H9 (cell line): Measurements from ENCODE around the gene CHPT1. TPM values are rescaled to one million over a fixed set of nuclear protein-coding genes. Genes with fewer than 3 reads are reported as not detected.

Source experiments
- DNase-seq: peaks from one replicate; pipeline ENCODE4 v3.0.0-alpha.2; 2017
- H2AFZ ChIP-seq: one replicate; pipeline ENCODE4 v1.6.1; 2013; ENCODE audit warnings: mild to moderate bottlenecking, low read length, control low read depth, moderate library complexity
- H2AK5ac ChIP-seq: 2 replicates; pipeline ENCODE4 v1.6.1; 2013; ENCODE audit warnings: low read length, control low read depth, mixed read lengths; ENCODE audit not compliant: insufficient read length
- H2BK120ac ChIP-seq: one replicate; pipeline ENCODE4 v1.6.1; 2013; ENCODE audit warnings: low read depth, mild to moderate bottlenecking, low read length, control low read depth, inconsistent platforms; ENCODE audit not compliant: poor library complexity, severe bottlenecking
- H2BK12ac ChIP-seq: 2 replicates; pipeline ENCODE4 v1.6.1; 2013; ENCODE audit warnings: low read length, control low read depth, mixed read lengths, low read depth; ENCODE audit not compliant: insufficient read length
- H2BK15ac ChIP-seq: 2 replicates; pipeline ENCODE4 v1.6.1; 2013; ENCODE audit warnings: low read depth, low read length, control low read depth
- H2BK20ac ChIP-seq: one replicate; pipeline ENCODE4 v1.6.1; 2013; ENCODE audit warnings: low read depth, mild to moderate bottlenecking, low read length, control low read depth, inconsistent platforms; ENCODE audit not compliant: poor library complexity, severe bottlenecking
- H2BK5ac ChIP-seq: 2 replicates; pipeline ENCODE4 v1.6.1; 2013; ENCODE audit warnings: low read length, control low read depth, mixed read lengths; ENCODE audit not compliant: insufficient read length
- H3K14ac ChIP-seq: 2 replicates; pipeline ENCODE4 v1.6.1; 2013; ENCODE audit warnings: low read length, control low read depth; ENCODE audit not compliant: insufficient read depth
- H3K18ac ChIP-seq: 2 replicates; pipeline ENCODE4 v1.6.1; 2013; ENCODE audit warnings: low read depth, mild to moderate bottlenecking, mixed read lengths, low read length, control low read depth; ENCODE audit not compliant: insufficient read length
- H3K23ac ChIP-seq: 2 replicates; pipeline ENCODE4 v1.6.1; 2013; ENCODE audit warnings: low read length, control low read depth, mixed read lengths, low read depth; ENCODE audit not compliant: insufficient read length
- H3K23me2 ChIP-seq: 2 replicates; pipeline ENCODE4 v1.6.1; 2013; ENCODE audit warnings: low read depth, mild to moderate bottlenecking, mixed read lengths, low read length, control low read depth; ENCODE audit not compliant: insufficient read length, poor library complexity, severe bottlenecking
- H3K27ac ChIP-seq: 2 replicates; pipeline ENCODE4 v1.5.1; 2013; ENCODE audit warnings: low read length, control low read depth, mixed read lengths, low read depth; ENCODE audit not compliant: insufficient read length
- H3K27me3 ChIP-seq: 2 replicates; pipeline ENCODE4 v1.6.1; 2013; ENCODE audit warnings: low read length, control low read depth, inconsistent platforms; ENCODE audit not compliant: insufficient read depth
- H3K4ac ChIP-seq: 2 replicates; pipeline ENCODE4 v1.6.1; 2013; ENCODE audit warnings: low read depth, mild to moderate bottlenecking, control low read depth, inconsistent platforms, low read length, moderate library complexity
- H3K4me1 ChIP-seq: 2 replicates; pipeline ENCODE4 v1.6.1; 2013; ENCODE audit warnings: low read length, control low read depth, inconsistent platforms; ENCODE audit not compliant: insufficient read depth
- H3K4me2 ChIP-seq: 2 replicates; pipeline ENCODE4 v1.6.1; 2013; ENCODE audit warnings: low read length, control low read depth, mixed read lengths; ENCODE audit not compliant: insufficient read length, insufficient read depth
- H3K56ac ChIP-seq: 2 replicates; pipeline ENCODE4 v1.6.1; 2013; ENCODE audit warnings: low read depth, mild to moderate bottlenecking, mixed read lengths, low read length, control low read depth; ENCODE audit not compliant: insufficient read length
- H3K79me1 ChIP-seq: 2 replicates; pipeline ENCODE4 v1.6.1; 2013; ENCODE audit warnings: low read depth, mild to moderate bottlenecking, moderate library complexity, low read length, control low read depth, inconsistent platforms; ENCODE audit not compliant: insufficient read depth, poor library complexity, severe bottlenecking
- H3K79me2 ChIP-seq: 2 replicates; pipeline ENCODE4 v1.6.1; 2013; ENCODE audit warnings: low read length, control low read depth, inconsistent platforms; ENCODE audit not compliant: insufficient read depth
- H3K9ac ChIP-seq: 2 replicates; pipeline ENCODE4 v1.6.1; 2013; ENCODE audit warnings: low read length, control low read depth, mixed read lengths; ENCODE audit not compliant: insufficient read length; ENCODE audit errors: extremely low read depth
- H3K9me3 ChIP-seq: one replicate; pipeline ENCODE4 v1.6.1; 2013; ENCODE audit warnings: low read depth, low read length, inconsistent platforms; ENCODE audit not compliant: control insufficient read depth
- H3T11ph ChIP-seq: one replicate; pipeline ENCODE4 v1.6.1; 2013; ENCODE audit warnings: mild to moderate bottlenecking, low read length, control low read depth, inconsistent platforms
- H4K20me1 ChIP-seq: one replicate; pipeline ENCODE4 v1.6.1; 2013; ENCODE audit not compliant: control insufficient read depth, insufficient read length, insufficient read depth
- H4K5ac ChIP-seq: 2 replicates; pipeline ENCODE4 v1.6.1; 2013; ENCODE audit warnings: low read depth, mild to moderate bottlenecking, mixed read lengths, low read length, control low read depth; ENCODE audit not compliant: insufficient read length
- H4K8ac ChIP-seq: replicated peaks from 2 replicates; pipeline ENCODE4 v1.6.1; 2013; ENCODE audit warnings: low read length, control low read depth, mixed read lengths, low read depth; ENCODE audit not compliant: insufficient read length
- H4K91ac ChIP-seq: 2 replicates; pipeline ENCODE4 v1.6.1; 2013; ENCODE audit warnings: low read depth, mild to moderate bottlenecking, moderate library complexity, mixed read lengths, low read length, control low read depth; ENCODE audit not compliant: insufficient read length
- H3K27ac Mint-ChIP-seq, 3 experiments: 2 replicates in 2 of 3; 3 replicates in 1 of 3; pipeline ENCODE4 v1.8.0; 2020 to 2021; ENCODE audit warnings: mixed read lengths in 3 of 3, mild to moderate bottlenecking in 1 of 3, moderate library complexity in 1 of 3
- H3K27me3 Mint-ChIP-seq: 2 replicates; pipeline ENCODE4 v1.8.0; 2021; ENCODE audit warnings: low read depth, mild to moderate bottlenecking, moderate library complexity, mixed read lengths
- H3K36me3 Mint-ChIP-seq, 3 experiments: 2 replicates in 2 of 3; 3 replicates in 1 of 3; pipeline ENCODE4 v1.8.0; 2020 to 2021; ENCODE audit warnings: low read depth in 3 of 3, mixed read lengths in 3 of 3; ENCODE audit not compliant: insufficient read depth in 1 of 3
- H3K4me1 Mint-ChIP-seq, 2 experiments: 2 replicates each; pipeline ENCODE4 v1.8.0; 2020; ENCODE audit warnings: mixed read lengths in 2 of 2
- H3K4me3 Mint-ChIP-seq, 2 experiments: 2 replicates in 1 of 2; 3 replicates in 1 of 2; pipeline ENCODE4 v1.8.0; 2020 to 2021; ENCODE audit warnings: mild to moderate bottlenecking in 2 of 2, mixed read lengths in 2 of 2, moderate library complexity in 1 of 2
- H3K9me3 Mint-ChIP-seq, 2 experiments: 2 replicates in 1 of 2; 3 replicates in 1 of 2; pipeline ENCODE4 v1.8.0; 2020; ENCODE audit warnings: mild to moderate bottlenecking in 2 of 2, mixed read lengths in 2 of 2, moderate library complexity in 1 of 2
- CTCF ChIP-seq: fragments of 200-600 bp; sonication (generic); conservative IDR thresholded peaks from 3 replicates; pipeline ENCODE4 v1.8.0; 2021; ENCODE audit warnings: antibody characterized with exemption, mild to moderate bottlenecking
- WGBS: extraction: QIAGEN DNeasy Blood & Tissue Kit; methylation state at CpG from one replicate; pipeline ENCODE4 v1.1.7; 2013; ENCODE audit warnings: missing lambda C conversion rate, low lambda C conversion rate, mixed read lengths; ENCODE audit not compliant: insufficient read length; ENCODE audit errors: extremely low coverage; 5-methylcytosine and 5-hydroxymethylcytosine counted together
- total RNA-seq: library from RNA; stranded (reverse); gene quantifications from 2 replicates; pipeline ENCODE4 v1.2.1, GENCODE V29; 2021

CHPT1 gene
- total RNA-seq, 1 experiment from 2014 or later: 17.1 TPM

- H3K23ac ChIP-seq: no peak overlapping the region
- H4K8ac ChIP-seq: no peak overlapping the region
- H3K4ac ChIP-seq: no peak overlapping the region
- no peak overlapping the region for H2BK15ac ChIP-seq
- peaks cover 22 to 30% of the 10 kb centered on the region in 2 experiments for H3K4me1 Mint-ChIP-seq
- H3K18ac ChIP-seq: no peak overlapping the region
- DNase-seq: peak; percentile 40
- no CpG with 5 or more reads among the region's 67 CpGs for WGBS
- no peak overlapping the region for H3T11ph ChIP-seq
- H3K36me3 Mint-ChIP-seq: peaks cover 0 to 2% (median 0%) of the 10 kb centered on the region in 3 experiments; a peak in 2 of 7 replicates
- peaks cover 3% of the 10 kb centered on the region; the same call in 1 of the 2 replicates for H3K4me1 ChIP-seq
- H3K23me2 ChIP-seq: peaks cover 13% of the 10 kb centered on the region
- peak overlapping the region; percentile 82 to 95 for H3K4me3 Mint-ChIP-seq
- H3K4me2 ChIP-seq: peak overlapping the region; percentile 46
- H3K79me1 ChIP-seq: no peaks in the 10 kb centered on the region
- no peaks in the 10 kb centered on the region for H3K9me3 Mint-ChIP-seq
- H2BK5ac ChIP-seq: no peak overlapping the region
- H3K56ac ChIP-seq: no peak overlapping the region
- no peak overlapping the region for H2BK12ac ChIP-seq
- H3K27ac ChIP-seq: no peak overlapping the region
- H2BK120ac ChIP-seq: no peak overlapping the region
- no peaks in the 10 kb centered on the region for H4K20me1 ChIP-seq
- H3K14ac ChIP-seq: peak overlapping the region; percentile 51
- peaks cover 25% of the 10 kb centered on the region for H3K27me3 Mint-ChIP-seq
- H3K27ac Mint-ChIP-seq: no peak overlapping the region
- peaks cover 8% of the 10 kb centered on the region; the same call in 1 of the 2 replicates for H3K27me3 ChIP-seq
- no peak for TF ChIP-seq CTCF
- H3K9me3 ChIP-seq: no peaks in the 10 kb centered on the region
- H3K9ac ChIP-seq: peak overlapping the region; percentile 54
- H2AK5ac ChIP-seq: no peak overlapping the region
- H4K91ac ChIP-seq: no peak overlapping the region
- H2BK20ac ChIP-seq: no peak overlapping the region
- H2AFZ ChIP-seq: no peak overlapping the region
- no peak overlapping the region for H4K5ac ChIP-seq
- no peaks in the 10 kb centered on the region for H3K79me2 ChIP-seq
Measured at GRCh38 chr12:101697930-101698799, 725 bp downstream of the CHPT1 start.
